Parathyroid adenoma (tissue), 2 donors: ENCODE results near the gene PACS1.

Source experiments
- H2AFZ ChIP-seq: fragments of 300-600 bp; sonication (generic); one replicate; pipeline ENCODE4 v1.7.0; 2017; ENCODE audit warnings: antibody characterized with exemption, mild to moderate bottlenecking
- H3K27ac ChIP-seq: fragments of 300-600 bp; sonication (generic); one replicate; pipeline ENCODE4 v1.7.0; 2017
- H3K27me3 ChIP-seq: fragments of 300-600 bp; sonication (generic); one replicate; pipeline ENCODE4 v1.7.0; 2017; ENCODE audit warnings: low read length; ENCODE audit not compliant: control insufficient read depth, insufficient read depth
- H3K36me3 ChIP-seq: fragments of 300-600 bp; sonication (generic); one replicate; pipeline ENCODE4 v1.7.0; 2017; ENCODE audit warnings: low read length; ENCODE audit not compliant: control insufficient read depth, insufficient read depth
- H3K4me1 ChIP-seq: fragments of 300-600 bp; sonication (generic); one replicate; pipeline ENCODE4 v1.7.0; 2017; ENCODE audit warnings: control low read depth
- H3K4me2 ChIP-seq: fragments of 300-600 bp; sonication (generic); one replicate; pipeline ENCODE4 v1.7.0; 2017; ENCODE audit warnings: low read length
- H3K4me3 ChIP-seq: fragments of 300-600 bp; sonication (generic); one replicate; pipeline ENCODE4 v1.7.0; 2017; ENCODE audit warnings: low read depth, low read length
- H3K79me2 ChIP-seq: fragments of 300-600 bp; sonication (generic); one replicate; pipeline ENCODE4 v1.7.0; 2017; ENCODE audit warnings: control low read depth
- H3K9ac ChIP-seq: fragments of 300-600 bp; sonication (generic); one replicate; pipeline ENCODE4 v1.7.0; 2017; ENCODE audit warnings: mild to moderate bottlenecking
- H3K9me3 ChIP-seq: fragments of 300-600 bp; sonication (generic); one replicate; pipeline ENCODE4 v1.7.0; 2017; ENCODE audit warnings: low read length; ENCODE audit not compliant: control insufficient read depth
- CTCF ChIP-seq: fragments of 300-600 bp; sonication (generic); IDR thresholded peaks from one replicate; pipeline ENCODE4 v1.7.0; 2017; ENCODE audit warnings: antibody characterized with exemption, mild to moderate bottlenecking
- donor health status: primary hyperparathyroidism.

PACS1 gene

GRCh38 chr11:66262696-66263095 is 192.6 kb downstream of the PACS1 start:
- Histone ChIP-seq H3K36me3 (no peaks in the 10 kb centered on the region), H3K4me3 (no peak overlapping the region), H3K4me1 (no peaks in the 10 kb centered on the region), H3K79me2 (no peaks in the 10 kb centered on the region), H2AFZ (no peak overlapping the region), H3K27me3 (no peaks in the 10 kb centered on the region), H3K4me2 (no peak overlapping the region), H3K9ac (no peak overlapping the region), H3K27ac (no peak overlapping the region), H3K9me3 (no peaks in the 10 kb centered on the region)
- TF ChIP-seq CTCF = no peak

GRCh38 chr11:66263231-66263630 is 193.2 kb downstream of the PACS1 start:
- no peaks in the 10 kb centered on the region for H3K36me3 ChIP-seq
- H3K9ac ChIP-seq = no peak overlapping the region
- no peaks in the 10 kb centered on the region for H3K79me2 ChIP-seq
- no peak overlapping the region for H3K4me3 ChIP-seq
- H2AFZ ChIP-seq = no peak overlapping the region
- no peaks in the 10 kb centered on the region for H3K4me1 ChIP-seq
- H3K27ac ChIP-seq = no peak overlapping the region
- no peak for TF ChIP-seq CTCF
- H3K27me3 ChIP-seq = no peaks in the 10 kb centered on the region
- no peak overlapping the region for H3K4me2 ChIP-seq
- no peaks in the 10 kb centered on the region for H3K9me3 ChIP-seq

- Histone ChIP-seq H3K4me2 (no peak overlapping the region), H3K27ac (no peak overlapping the region), H3K9me3 (no peaks in the 10 kb centered on the region), H3K36me3 (no peaks in the 10 kb centered on the region), H2AFZ (no peak overlapping the region), H3K4me1 (no peaks in the 10 kb centered on the region), H3K79me2 (no peaks in the 10 kb centered on the region), H3K27me3 (no peaks in the 10 kb centered on the region), H3K9ac (no peak overlapping the region), H3K4me3 (no peak overlapping the region)
- TF ChIP-seq CTCF = no peak
These were observed 193.7 kb downstream of the PACS1 start for GRCh38 chr11:66263785-66264184.

GRCh38 chr11:66264383-66264782 is 194.3 kb downstream of the PACS1 start:
- Histone ChIP-seq H3K9ac (no peak overlapping the region), H3K27ac (no peak overlapping the region), H3K79me2 (no peaks in the 10 kb centered on the region), H3K4me3 (no peak overlapping the region), H3K4me1 (peaks cover under 1% of the 10 kb centered on the region), H3K36me3 (no peaks in the 10 kb centered on the region), H3K27me3 (no peaks in the 10 kb centered on the region), H3K9me3 (no peaks in the 10 kb centered on the region), H2AFZ (no peak overlapping the region), H3K4me2 (no peak overlapping the region)
- no peak for TF ChIP-seq CTCF

GRCh38 chr11:66264914-66265313 is 194.8 kb downstream of the PACS1 start:
- Histone ChIP-seq H3K4me1 (peaks cover 2% of the 10 kb centered on the region), H3K36me3 (no peaks in the 10 kb centered on the region), H3K27ac (no peak overlapping the region), H3K9me3 (no peaks in the 10 kb centered on the region), H3K79me2 (no peaks in the 10 kb centered on the region), H3K27me3 (no peaks in the 10 kb centered on the region), H3K9ac (no peak overlapping the region), H3K4me3 (no peak overlapping the region), H3K4me2 (no peak overlapping the region), H2AFZ (no peak overlapping the region)
- TF ChIP-seq CTCF = no peak
